WTC11 (cell line): ENCODE measurements around the gene RIGI.

Experiments used
- CTCF ChIP-seq: fragments of 200-600 bp; IDR thresholded peaks from 2 replicates; pipeline ENCODE4 v1.8.0; 2022; ENCODE audit warnings: antibody characterized with exemption
- ELF4 ChIP-seq: sonication (generic); formaldehyde crosslinking; IDR thresholded peaks from 2 replicates; pipeline ENCODE4 v1.8.1; 2022; ENCODE audit warnings: low read depth, mild to moderate bottlenecking, moderate library complexity, missing genetic modification reagents
- MAX ChIP-seq: sonication (generic); formaldehyde crosslinking; IDR thresholded peaks from 2 replicates; pipeline ENCODE4 v1.8.0; 2022; ENCODE audit warnings: mild to moderate bottlenecking, missing genetic modification reagents
- MLX ChIP-seq: sonication (generic); formaldehyde crosslinking; IDR thresholded peaks from 2 replicates; pipeline ENCODE4 v1.8.1; 2023; ENCODE audit warnings: mild to moderate bottlenecking, missing genetic modification reagents, moderate library complexity
- NR2C2 ChIP-seq: sonication (generic); formaldehyde crosslinking; IDR thresholded peaks from 2 replicates; pipeline ENCODE4 v1.8.0; 2022; ENCODE audit warnings: mild to moderate bottlenecking, missing genetic modification reagents
- RELA ChIP-seq: sonication (generic); formaldehyde crosslinking; IDR thresholded peaks from 2 replicates; pipeline ENCODE4 v1.8.1; 2022; ENCODE audit warnings: missing genetic modification reagents, mild to moderate bottlenecking, borderline replicate concordance
- SP1 ChIP-seq: sonication (generic); formaldehyde crosslinking; conservative IDR thresholded peaks from 2 replicates; pipeline ENCODE4 v1.8.1; 2022; ENCODE audit warnings: missing genetic modification reagents
- TF ChIP-seq, protein P1 (sequence below): sonication (generic); formaldehyde crosslinking; IDR thresholded peaks from 2 replicates; pipeline ENCODE4 v1.8.1; 2022; ENCODE audit warnings: missing genetic modification reagents, borderline replicate concordance

DNA sequence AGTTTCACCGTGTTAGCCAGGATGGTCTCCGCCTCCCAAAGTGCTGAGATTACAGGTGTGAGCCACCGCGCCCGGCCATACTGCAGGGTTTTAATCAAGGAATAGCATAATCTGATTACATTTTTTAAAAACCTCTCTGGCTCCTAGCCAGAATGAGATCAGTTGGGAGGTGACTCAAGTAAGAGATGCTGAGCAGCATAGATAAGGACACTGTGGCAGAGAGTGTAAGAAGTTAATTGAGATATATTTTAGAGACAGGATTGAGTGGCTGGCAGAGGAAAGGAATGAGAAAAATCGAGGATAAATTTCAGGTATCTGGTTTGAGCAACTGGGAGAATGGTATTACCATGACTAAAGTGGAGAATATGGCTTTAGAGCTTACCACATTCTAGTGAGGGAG lies 7.3 kb upstream of the RIGI start:
- TF ChIP-seq, protein P1, sequence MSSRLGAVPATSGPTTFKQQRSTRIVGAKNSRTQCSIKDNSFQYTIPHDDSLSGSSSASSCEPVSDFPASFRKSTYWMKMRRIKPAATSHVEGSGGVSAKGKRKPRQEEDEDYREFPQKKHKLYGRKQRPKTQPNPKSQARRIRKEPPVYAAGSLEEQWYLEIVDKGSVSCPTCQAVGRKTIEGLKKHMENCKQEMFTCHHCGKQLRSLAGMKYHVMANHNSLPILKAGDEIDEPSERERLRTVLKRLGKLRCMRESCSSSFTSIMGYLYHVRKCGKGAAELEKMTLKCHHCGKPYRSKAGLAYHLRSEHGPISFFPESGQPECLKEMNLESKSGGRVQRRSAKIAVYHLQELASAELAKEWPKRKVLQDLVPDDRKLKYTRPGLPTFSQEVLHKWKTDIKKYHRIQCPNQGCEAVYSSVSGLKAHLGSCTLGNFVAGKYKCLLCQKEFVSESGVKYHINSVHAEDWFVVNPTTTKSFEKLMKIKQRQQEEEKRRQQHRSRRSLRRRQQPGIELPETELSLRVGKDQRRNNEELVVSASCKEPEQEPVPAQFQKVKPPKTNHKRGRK (CRISPR knock-in tag): no peak
- TF ChIP-seq ELF4 (CRISPR knock-in tag): no peak
- TF ChIP-seq NR2C2 (CRISPR knock-in tag): no peak
- TF ChIP-seq CTCF: no peak
- TF ChIP-seq RELA (CRISPR knock-in tag): no peak
- no peak for TF ChIP-seq SP1 (CRISPR knock-in tag)
- TF ChIP-seq MAX (CRISPR knock-in tag): no peak
- no peak for TF ChIP-seq MLX (CRISPR knock-in tag)
